NT2/D1 (cell line): ENCODE data around the gene ACOT11.
"Not testable (repeated sequence)": the region's sequence is repeated elsewhere in the genome, so short reads cannot be mapped to it uniquely, and the experiment has no call there.

Source experiments
- DNase-seq: peaks from one replicate; pipeline ENCODE4 v3.0.0-alpha.2; 2011; ENCODE audit warnings: low read depth, low spot score
- H3K27me3 ChIP-seq: 2 replicates; pipeline ENCODE4 v1.6.0; 2011; ENCODE audit warnings: mild to moderate bottlenecking; ENCODE audit not compliant: insufficient read length, insufficient read depth
- H3K36me3 ChIP-seq: 2 replicates; pipeline ENCODE4 v1.6.1; 2011; ENCODE audit warnings: mild to moderate bottlenecking, low read length, mixed read lengths; ENCODE audit not compliant: insufficient read depth, insufficient read length
- H3K4me1 ChIP-seq: 2 replicates; pipeline ENCODE4 v1.5.1; 2011; ENCODE audit not compliant: insufficient read depth, insufficient read length
- H3K4me3 ChIP-seq: 2 replicates; pipeline ENCODE4 v1.5.1; 2011; ENCODE audit warnings: low read depth; ENCODE audit not compliant: insufficient read length
- H3K9ac ChIP-seq: 2 replicates; pipeline ENCODE4 v1.6.0; 2011; ENCODE audit warnings: low read depth; ENCODE audit not compliant: insufficient read length
- H3K9me3 ChIP-seq: 2 replicates; pipeline ENCODE4 v1.5.1; 2011; ENCODE audit warnings: mild to moderate bottlenecking, low read length; ENCODE audit not compliant: insufficient read depth
- SUZ12 ChIP-seq: IDR thresholded peaks from 2 replicates; pipeline ENCODE4 v1.6.1; 2011; ENCODE audit not compliant: insufficient read length, insufficient read depth; ENCODE audit errors: extremely low read depth
- YY1 ChIP-seq: IDR thresholded peaks from 2 replicates; pipeline ENCODE4 v1.6.1; 2011; ENCODE audit not compliant: insufficient read length, insufficient read depth
- ZNF274 ChIP-seq: IDR thresholded peaks from 2 replicates; pipeline ENCODE4 v1.6.1; 2011; ENCODE audit warnings: mild to moderate bottlenecking, low read depth, low read length

ACOT11 gene

DNA sequence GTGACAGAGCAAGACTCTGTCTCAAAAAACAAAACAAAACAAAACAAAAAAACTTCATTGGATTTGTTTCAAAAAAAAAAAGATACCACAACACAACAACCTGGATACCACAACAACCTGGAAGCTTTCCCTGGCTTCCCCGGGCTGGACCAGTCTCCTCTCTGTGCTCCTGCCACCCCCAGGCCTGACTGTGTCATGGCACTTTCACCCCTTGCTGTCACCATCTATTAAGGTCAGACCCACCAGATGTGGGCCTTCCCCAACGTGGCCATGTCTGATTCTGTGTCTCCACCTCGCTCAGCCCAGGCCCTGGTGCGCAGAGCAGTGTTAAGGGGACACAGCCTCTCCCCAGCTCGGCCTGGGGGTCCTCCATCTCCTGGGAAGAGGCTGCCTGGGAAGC lies 28.3 kb upstream of the ACOT11 start:
- TF ChIP-seq SUZ12 (no peak), YY1 (no peak), ZNF274 (no peak)
- no peak for DNase-seq
- Histone ChIP-seq H3K9me3 (no peaks in the 10 kb centered on the region), H3K9ac (no peak overlapping the region), H3K4me1 (peaks cover 3% of the 10 kb centered on the region), H3K4me3 (no peak overlapping the region), H3K27me3 (no peaks in the 10 kb centered on the region), H3K36me3 (no peaks in the 10 kb centered on the region)

DNA sequence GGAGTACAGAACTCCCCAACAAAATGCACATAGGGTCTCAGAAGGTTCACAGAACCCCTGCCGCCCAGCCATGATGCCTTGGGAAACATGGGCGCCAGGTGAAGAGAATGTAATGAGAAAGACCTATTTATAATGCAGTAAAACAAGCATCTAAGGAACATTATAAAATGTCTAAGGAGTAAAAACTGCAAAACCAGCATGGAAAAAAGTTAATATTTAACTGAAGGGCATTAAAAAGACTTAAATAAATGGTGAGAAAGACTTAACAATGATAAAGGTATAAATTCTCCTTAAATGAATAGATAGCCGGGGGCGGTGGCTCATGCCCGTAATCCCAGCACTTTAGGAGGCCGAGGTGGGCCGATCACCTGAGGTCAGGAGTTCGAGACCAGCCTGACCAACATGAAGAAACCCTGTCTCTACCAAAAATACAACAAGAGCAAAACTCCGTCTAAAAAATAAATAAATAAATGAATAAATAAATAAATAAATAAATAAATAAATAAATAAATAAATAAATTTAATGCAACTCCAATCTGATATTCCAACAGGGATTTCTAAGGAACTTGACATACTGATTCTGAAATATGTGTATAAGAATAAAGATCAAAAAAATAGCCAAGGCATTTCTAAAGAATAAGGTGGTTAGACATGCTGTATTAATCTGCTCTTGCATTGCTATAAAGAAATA lies 27.3 kb upstream of the ACOT11 start:
- TF ChIP-seq YY1 (no peak), ZNF274 (no peak), SUZ12 (no peak)
- Histone ChIP-seq H3K9ac (no peak overlapping the region), H3K4me3 (no peak overlapping the region), H3K9me3 (no peaks in the 10 kb centered on the region), H3K36me3 (no peaks in the 10 kb centered on the region), H3K4me1 (peaks cover 3% of the 10 kb centered on the region), H3K27me3 (no peaks in the 10 kb centered on the region)
- no peak for DNase-seq

DNA sequence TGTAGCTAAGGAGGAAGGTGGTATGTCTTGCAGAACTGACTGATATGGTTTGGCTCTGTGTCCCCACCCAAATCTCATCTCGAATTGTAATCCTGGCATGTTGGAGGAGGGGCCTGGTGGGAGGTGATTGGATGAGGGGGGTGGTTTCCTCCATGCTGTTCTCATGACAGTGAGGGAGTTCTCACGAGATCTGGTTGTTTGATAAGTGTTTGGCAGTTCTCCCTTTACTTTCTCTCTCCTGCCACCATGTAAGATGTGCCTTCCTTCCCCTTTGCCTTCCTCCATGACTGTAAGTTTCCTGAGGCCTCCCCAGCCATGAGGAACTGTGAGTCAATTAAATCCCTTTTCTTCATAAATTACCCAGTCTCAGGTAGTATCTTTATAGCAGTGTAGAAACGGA lies 21.5 kb upstream of the ACOT11 start:
- not testable (repeated sequence) for H3K27me3 ChIP-seq, H3K4me3 ChIP-seq, DNase-seq, H3K9me3 ChIP-seq, H3K9ac ChIP-seq, H3K4me1 ChIP-seq, H3K36me3 ChIP-seq

DNA sequence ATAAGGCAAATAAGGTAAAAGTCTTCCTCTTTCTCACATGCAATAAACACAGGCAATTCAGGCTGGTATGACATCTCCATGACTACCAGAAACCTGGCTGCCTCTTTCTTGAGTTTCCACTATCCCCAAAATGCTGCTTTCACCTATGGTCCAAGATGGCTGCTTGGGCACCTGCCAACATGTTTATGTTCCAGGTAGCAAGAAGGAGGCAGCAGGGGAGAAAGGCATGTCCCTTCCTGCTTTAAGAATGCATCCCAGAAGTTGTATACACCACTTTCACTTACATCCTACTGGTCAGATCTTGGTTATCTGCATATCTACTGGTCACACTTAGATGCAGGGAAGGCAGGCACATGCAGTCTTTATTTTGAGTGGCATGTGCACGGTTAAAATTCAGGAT lies 19.4 kb upstream of the ACOT11 start:
- TF ChIP-seq SUZ12 (no peak), ZNF274 (no peak), YY1 (no peak)
- H3K9ac ChIP-seq = no peak overlapping the region

DNA sequence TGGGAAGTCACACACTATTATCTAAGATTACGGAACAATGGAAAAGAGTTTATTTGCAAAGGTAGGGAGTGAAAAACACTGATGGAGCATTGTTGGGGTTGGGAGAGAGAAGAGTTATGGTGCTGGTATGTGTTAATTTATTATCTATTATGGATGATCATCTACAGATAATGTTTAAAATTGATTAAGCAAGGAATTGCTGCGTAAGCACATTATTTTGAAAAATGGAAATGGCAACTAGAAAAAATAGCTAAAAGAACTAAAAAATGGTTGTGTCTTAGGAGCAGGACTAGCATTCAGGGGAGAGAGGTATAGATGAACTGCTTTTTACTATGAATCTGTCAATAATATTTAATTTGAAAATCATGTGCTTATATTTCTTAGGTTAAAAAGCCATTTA lies 16.0 kb upstream of the ACOT11 start:
- Histone ChIP-seq H3K9ac (no peak overlapping the region), H3K4me3 (no peak overlapping the region), H3K4me1 (no peaks in the 10 kb centered on the region), H3K27me3 (peaks cover 5% of the 10 kb centered on the region), H3K9me3 (no peaks in the 10 kb centered on the region), H3K36me3 (no peaks in the 10 kb centered on the region)
- TF ChIP-seq SUZ12 (no peak), YY1 (no peak), ZNF274 (no peak)
- no peak for DNase-seq

More for the DNA sequence above, 19.4 kb upstream of the ACOT11 start:
- Histone ChIP-seq H3K4me1 (no peaks in the 10 kb centered on the region), H3K36me3 (no peaks in the 10 kb centered on the region), H3K27me3 (no peaks in the 10 kb centered on the region), H3K4me3 (no peak overlapping the region), H3K9me3 (no peaks in the 10 kb centered on the region)
- DNase-seq = no peak

DNA sequence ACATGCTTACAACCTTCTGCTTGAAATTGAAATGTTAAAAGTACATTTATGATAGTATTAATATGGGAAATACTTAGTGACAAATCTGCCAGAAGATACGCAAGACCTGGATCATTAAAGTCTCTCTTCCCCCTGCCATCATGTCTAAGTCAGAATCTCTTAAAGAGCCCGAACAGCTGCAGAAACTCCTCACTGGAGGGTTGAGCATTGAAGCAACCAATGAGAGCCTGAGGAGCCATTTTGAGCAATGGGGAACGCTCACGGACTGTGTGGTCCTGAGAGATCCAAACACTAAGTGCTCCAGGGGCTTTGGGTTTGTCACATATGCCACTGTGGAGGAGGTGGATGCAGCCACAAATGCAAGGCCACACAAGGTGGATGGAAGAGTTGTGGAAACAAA lies 11.4 kb upstream of the ACOT11 start:
- H3K4me3 ChIP-seq, H3K27me3 ChIP-seq, DNase-seq, H3K4me1 ChIP-seq, H3K9me3 ChIP-seq, H3K9ac ChIP-seq, H3K36me3 ChIP-seq: not testable (repeated sequence)

DNA sequence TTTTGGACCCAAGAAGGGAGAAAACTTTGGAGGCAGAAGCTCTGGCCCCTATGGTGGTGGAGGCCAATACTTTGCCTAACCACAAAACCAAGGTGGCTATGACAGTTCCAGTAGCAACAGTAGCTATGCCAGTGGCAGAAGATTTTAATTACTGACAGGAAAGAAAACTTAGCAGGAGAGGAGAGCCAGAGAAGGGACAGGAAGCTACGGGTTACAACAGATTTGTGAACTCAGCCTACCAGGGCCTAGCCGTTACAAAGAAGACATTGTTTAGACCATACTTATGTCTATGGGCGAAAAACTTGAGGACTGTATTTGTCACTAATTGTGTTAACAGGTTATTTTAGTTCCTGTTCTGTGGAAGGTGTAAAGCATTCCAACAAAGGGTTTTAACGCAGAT lies 10.4 kb upstream of the ACOT11 start:
- no peaks in the 10 kb centered on the region for H3K9me3 ChIP-seq
- TF ChIP-seq ZNF274 = no peak
- no peak for TF ChIP-seq SUZ12
- no peak for TF ChIP-seq YY1
- DNase-seq = no peak
- peaks cover 5% of the 10 kb centered on the region for H3K27me3 ChIP-seq
- no peaks in the 10 kb centered on the region for H3K36me3 ChIP-seq
- H3K4me1 ChIP-seq = peaks cover 7% of the 10 kb centered on the region
- no peak overlapping the region for H3K4me3 ChIP-seq
- no peak overlapping the region for H3K9ac ChIP-seq

DNA sequence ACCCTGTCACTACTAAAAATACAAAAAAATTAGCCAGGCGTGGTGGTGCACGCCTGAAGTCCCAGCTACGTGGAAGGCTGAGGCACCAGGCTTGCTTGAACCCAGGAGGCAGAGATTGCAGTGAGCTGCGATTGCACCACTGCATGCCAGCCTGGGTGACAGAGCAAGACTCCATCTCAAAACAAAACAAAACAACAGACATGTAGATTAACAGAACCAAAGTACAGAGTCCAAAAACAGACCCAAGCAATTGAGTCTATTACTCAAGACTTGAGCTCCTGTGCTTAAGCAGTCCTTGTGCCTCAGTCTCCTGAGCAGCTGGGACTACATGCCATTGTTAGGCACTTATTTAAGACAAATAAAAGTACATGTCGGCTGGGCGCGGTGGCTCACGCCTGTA lies 9.5 kb upstream of the ACOT11 start:
- Histone ChIP-seq H3K4me1 (peaks cover 12% of the 10 kb centered on the region), H3K4me3 (no peak overlapping the region), H3K27me3 (peaks cover 5% of the 10 kb centered on the region), H3K36me3 (no peaks in the 10 kb centered on the region), H3K9ac (no peak overlapping the region), H3K9me3 (no peaks in the 10 kb centered on the region)
- no peak for TF ChIP-seq YY1
- TF ChIP-seq ZNF274 = no peak
- no peak for TF ChIP-seq SUZ12
- no peak for DNase-seq
